HepG2 (cell line): ENCODE results near the gene DUS2. TPM values are rescaled to one million over a fixed set of nuclear protein-coding genes. Genes with fewer than 3 reads are reported as not detected.
A peak's percentile ranks its signal among the peaks of the same experiment; 100 is the strongest.

Experiments used
- ATAC-seq: fragments of 200-7000 bp; cut with Tn5 transposase; 3 replicates; pipeline ENCODE4 v1.9.1; 2020; ENCODE audit warnings: mild to moderate bottlenecking, moderate library complexity
- BruUV-seq: library from RNA; stranded (reverse); fragments of 400-500 nt; replicated peaks from 2 replicates; lab custom pipeline; 2021; lab: Mats Ljungman, UMichigan
- CTCF ChIA-PET: fragments of 300-600 bp; formaldehyde crosslinking; extraction: SDS; loops from one replicate; lab custom pipeline; 2021; ENCODE audit warnings: low total read pairs, inconsistent platforms, low intra/inter-chr PET ratio; lab: Yijun Ruan, JAX
- POLR2A ChIA-PET: fragments of 350-600 bp; sonication (Branson Sonifier 250); formaldehyde crosslinking; loops from one replicate; lab custom pipeline; 2020; ENCODE audit warnings: antibody characterized with exemption, inconsistent platforms; lab: Yijun Ruan, JAX
- DNase-seq: peaks from one replicate; pipeline ENCODE4 v3.0.0-alpha.2; 2015; ENCODE audit warnings: low spot score
- FAIRE-seq: peaks from 3 replicates; lab custom pipeline; 2011; peaks lifted over from hg19 to GRCh38; lab: Jason Lieb, UNC
- H2AFZ ChIP-seq: one replicate; pipeline ENCODE4 v1.6.1; 2011; ENCODE audit warnings: low read length, inconsistent platforms
- H3K27ac ChIP-seq: fragments of 300-600 bp; 3 replicates; pipeline ENCODE4 v1.8.0; 2011; ENCODE audit warnings: mixed run types, mild to moderate bottlenecking, mixed read lengths, low read length, inconsistent platforms; ENCODE audit not compliant: insufficient read depth; ENCODE audit errors: extremely low read length
- H3K27me3 ChIP-seq, 2 experiments: fragments of 200-600 bp in 1 of 2; 2 replicates in 1 of 2; 3 replicates in 1 of 2; pipeline versions ENCODE4 v1.6.0 to v1.8.0; 2011; ENCODE audit warnings: low read length in 2 of 2, mild to moderate bottlenecking in 2 of 2, moderate library complexity in 2 of 2, inconsistent platforms in 1 of 2; ENCODE audit not compliant: insufficient read depth in 2 of 2, control insufficient read depth in 1 of 2
- H3K36me3 ChIP-seq, 2 experiments: fragments of 200-600 bp in 1 of 2; replicated peaks in 1 of 2; 2 replicates in 1 of 2; 3 replicates in 1 of 2; pipeline versions ENCODE4 v1.5.1 to v1.8.0; 2011; ENCODE audit warnings: low read length in 2 of 2, inconsistent platforms in 1 of 2; ENCODE audit not compliant: insufficient read depth in 2 of 2, control insufficient read depth in 1 of 2
- H3K4me1 ChIP-seq: 2 replicates; pipeline ENCODE4 v1.5.1; 2012; ENCODE audit warnings: low read length, inconsistent platforms; ENCODE audit not compliant: insufficient read depth
- H3K4me2 ChIP-seq: 2 replicates; pipeline ENCODE4 v1.6.0; 2011; ENCODE audit warnings: low read depth, low read length, inconsistent platforms
- H3K4me3 ChIP-seq, 3 experiments: fragments of 200-600 bp in 1 of 3; sonication (generic), shearing (Covaris generic) in 1 of 3; replicated peaks in 1 of 3; 2 replicates each; pipeline ENCODE4 v1.5.1; 2011 to 2016; ENCODE audit warnings: low read length in 3 of 3, inconsistent platforms in 2 of 3, low read depth in 2 of 3, mild to moderate bottlenecking in 2 of 3, control low read depth in 1 of 3, mixed read lengths in 1 of 3; ENCODE audit not compliant: insufficient read depth in 1 of 3
- H3K79me2 ChIP-seq: one replicate; pipeline ENCODE4 v1.6.1; 2011; ENCODE audit warnings: low read length, inconsistent platforms; ENCODE audit not compliant: insufficient read depth
- H3K9ac ChIP-seq: 2 replicates; pipeline ENCODE4 v1.6.0; 2011; ENCODE audit warnings: mild to moderate bottlenecking, low read depth, low read length, inconsistent platforms; ENCODE audit not compliant: insufficient read depth
- H3K9me3 ChIP-seq: 2 replicates; pipeline ENCODE4 v1.5.1; 2012; ENCODE audit warnings: mild to moderate bottlenecking, low read length
- H4K20me1 ChIP-seq: 2 replicates; pipeline ENCODE4 v1.6.0; 2011; ENCODE audit warnings: inconsistent platforms, mild to moderate bottlenecking, low read length, moderate library complexity; ENCODE audit not compliant: insufficient read depth
- AGO2 ChIP-seq: fragments of 200-400 bp; formaldehyde crosslinking; optimal IDR thresholded peaks from 2 replicates; pipeline ENCODE3; 2017; ENCODE audit warnings: mild to moderate bottlenecking, low read depth, low read length, moderate library complexity
- DNMT3B ChIP-seq: conservative IDR thresholded peaks from 2 replicates; pipeline ENCODE4 v1.6.1; 2016; ENCODE audit warnings: missing biosample characterization, control low read depth
- HMG20A ChIP-seq: IDR thresholded peaks from 2 replicates; pipeline ENCODE4 v1.6.1; 2016; ENCODE audit warnings: borderline replicate concordance
- HOXA3 ChIP-seq: sonication (generic); formaldehyde crosslinking; IDR thresholded peaks from 2 replicates; pipeline ENCODE4 v1.5.0; 2020; ENCODE audit warnings: missing genetic modification reagents
- PHF8 ChIP-seq: sonication (generic); formaldehyde crosslinking; IDR thresholded peaks from 2 replicates; pipeline ENCODE4 v1.5.0; 2020; ENCODE audit warnings: missing genetic modification reagents
- POLR2AphosphoS5 ChIP-seq: IDR thresholded peaks from 2 replicates; pipeline ENCODE4 v1.6.1; 2012; ENCODE audit warnings: low read depth, low read length
- ZNF296 ChIP-seq: sonication (generic); formaldehyde crosslinking; conservative IDR thresholded peaks from 2 replicates; pipeline ENCODE4 v1.5.0; 2020; ENCODE audit warnings: mild to moderate bottlenecking, missing genetic modification reagents
- ZNF768 ChIP-seq: sonication (generic); formaldehyde crosslinking; IDR thresholded peaks from 2 replicates; pipeline ENCODE4 v1.4.0; 2020; ENCODE audit warnings: missing genetic modification reagents
- ZSCAN30 ChIP-seq: sonication (generic); formaldehyde crosslinking; IDR thresholded peaks from 2 replicates; pipeline ENCODE4 v1.5.0; 2020; ENCODE audit warnings: mild to moderate bottlenecking, missing genetic modification reagents
- WGBS: methylation state at CpG from one replicate; pipeline ENCODE4 v1.1.6; 2017; ENCODE audit warnings: low lambda C conversion rate; 5-methylcytosine and 5-hydroxymethylcytosine counted together
- in situ Hi-C: cut with HindIII; loops from 2 replicates; pipeline ENCODE4 v1.10.0; 2017; ENCODE audit warnings: low pct_unique_long_range_greater_than_20kb; ENCODE audit not compliant: extremely low pct_ligation_motif_present
- intact Hi-C: fragments of 100-400 bp; cut with micrococcal nuclease; formaldehyde crosslinking; loops from one replicate; pipeline ENCODE4 v1.10.0; 2022; ENCODE audit not compliant: unreplicated experiment
- polyA plus RNA-seq, 8 experiments: library from polyadenylated mRNA; depleted of rRNA in 3 of 8; stranded (reverse) in 7 of 8; unstranded in 1 of 8; fragments of >200 nt; fragmentation: Illumina TruSeq in 4 of 8; extraction: Trizol in 4 of 8; gene quantifications; 2 replicates each; pipeline versions ENCODE4 v1.2.1 to v1.2.3, GENCODE V29; 2011 to 2016; ENCODE audit warnings: low read depth in 4 of 8, missing spikeins in 1 of 8, mixed read lengths in 1 of 8; ENCODE audit not compliant: insufficient read depth in 1 of 8
- total RNA-seq, 5 experiments: library from RNA; depleted of rRNA; stranded (reverse); fragments of >200 nt; fragmentation: Illumina TruSeq; extraction: Trizol; gene quantifications; 2 replicates each; pipeline ENCODE4 v1.2.3, GENCODE V29; 2016; ENCODE audit warnings: low read depth in 1 of 5
- TF ChIP-seq, protein P1 (sequence below): sonication (generic); formaldehyde crosslinking; IDR thresholded peaks from 2 replicates; pipeline ENCODE4 v1.4.0; 2020; ENCODE audit warnings: mild to moderate bottlenecking, low read depth, missing genetic modification reagents
- TF ChIP-seq, protein P2 (sequence below): sonication (generic); formaldehyde crosslinking; IDR thresholded peaks from 2 replicates; pipeline ENCODE4 v1.4.0; 2020; ENCODE audit warnings: missing genetic modification reagents, borderline replicate concordance
- TF ChIP-seq, protein P3 (sequence below): sonication (generic); formaldehyde crosslinking; IDR thresholded peaks from 2 replicates; pipeline ENCODE4 v1.4.0; 2020; ENCODE audit warnings: missing genetic modification reagents
- TF ChIP-seq, protein P4 (sequence below): sonication (generic); formaldehyde crosslinking; IDR thresholded peaks from 2 replicates; pipeline ENCODE4 v1.4.0; 2020; ENCODE audit warnings: missing genetic modification reagents

Gene DUS2
- total and polyA plus RNA-seq, 2 of the 13 experiments (the other 11 are each of a cell fraction or from before 2014, with no cell fraction given) = 17.8 to 25.1 TPM

DNA sequence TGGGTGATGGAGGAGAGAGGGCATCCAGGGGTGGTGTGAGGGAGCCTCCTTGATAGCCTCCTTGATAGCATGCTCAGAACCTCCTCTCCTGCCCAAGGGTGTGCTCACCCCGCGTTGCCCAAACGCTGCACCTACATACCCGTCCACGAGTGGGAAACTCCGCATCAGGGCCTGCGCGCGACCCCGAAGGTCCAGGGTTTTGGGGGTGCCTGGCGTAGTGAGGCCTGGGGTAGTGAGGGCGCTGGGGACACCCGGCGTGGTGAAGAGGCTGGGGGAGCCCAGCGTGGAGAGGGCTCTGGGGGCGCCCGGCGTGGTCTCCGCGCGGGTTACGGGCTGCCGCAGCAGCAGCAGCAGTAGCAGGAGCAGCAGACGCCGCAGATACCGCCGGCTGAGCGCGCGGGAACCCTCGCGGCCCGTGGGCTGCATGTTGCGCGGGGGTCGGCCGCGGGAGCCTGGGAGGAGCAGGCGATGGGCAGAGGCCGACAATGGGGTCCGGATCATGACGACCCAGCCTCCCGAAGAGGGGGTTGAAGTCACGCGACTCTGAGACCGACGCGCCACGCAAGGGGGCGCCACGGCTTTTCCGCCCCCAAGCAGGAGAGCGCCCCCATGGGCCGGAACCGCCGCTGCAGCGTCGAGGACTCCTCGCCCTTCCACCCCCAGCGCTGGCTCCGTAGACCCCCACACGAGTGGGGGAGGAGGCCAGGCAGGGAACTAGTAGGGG lies 43.0 kb upstream of the DUS2 start, which contains the start of gene DPEP3:
Gene DPEP3 (minus strand): TSS at position 545 of the 724 bp plus-strand sequence. CDS start 119 bp downstream, at position 426.
- H4K20me1 ChIP-seq = no peaks in the 10 kb centered on the region
- H3K4me2 ChIP-seq = no peak within 1 kb of the TSS
- no TSS peak for BruUV-seq
- ChIA-PET CTCF (no interaction called here), POLR2A (interaction anchor here (0.8 to 3.8 kb wide), 2 partner anchors 14 to 99 kb away, joined by 3 to 17 read pairs; no protein-coding TSS in a partner anchor)
- no peaks in the 10 kb centered on the region for H3K9me3 ChIP-seq
- H3K4me1 ChIP-seq = peaks cover 54% of the 10 kb centered on the region
- H3K27ac ChIP-seq = no peak within 1 kb of the TSS
- H3K36me3 ChIP-seq = no peaks in the 10 kb centered on the region
- no peak for DNase-seq
- intact Hi-C loops (no loop called here), in situ Hi-C loops (no loop called here)
- H3K9ac ChIP-seq = no peak within 1 kb of the TSS
- ATAC-seq = no peak
- H2AFZ ChIP-seq = no peak within 1 kb of the TSS
- WGBS = 90% methylated on average over 62 of the region's 62 CpGs
- peaks cover 5 to 34% of the 10 kb centered on the region in 2 experiments; a peak in 4 of 5 replicates for H3K27me3 ChIP-seq
- no peak within 1 kb of the TSS for H3K4me3 ChIP-seq
- no peaks in the 10 kb centered on the region for H3K79me2 ChIP-seq
- no peak for FAIRE-seq
- TF ChIP-seq ZSCAN30 (CRISPR knock-in tag) (no peak), AGO2 (no peak), HOXA3 (CRISPR knock-in tag) (peak; percentile 26; the same call in 1 of the 2 replicates), ZNF296 (CRISPR knock-in tag) (no peak), HMG20A (no peak), DNMT3B (CRISPR knock-in tag) (no peak), POLR2AphosphoS5 (no peak), PHF8 (no peak), ZNF768 (peak; percentile 14; the same call in 1 of the 2 replicates)
- TF ChIP-seq, protein P1, sequence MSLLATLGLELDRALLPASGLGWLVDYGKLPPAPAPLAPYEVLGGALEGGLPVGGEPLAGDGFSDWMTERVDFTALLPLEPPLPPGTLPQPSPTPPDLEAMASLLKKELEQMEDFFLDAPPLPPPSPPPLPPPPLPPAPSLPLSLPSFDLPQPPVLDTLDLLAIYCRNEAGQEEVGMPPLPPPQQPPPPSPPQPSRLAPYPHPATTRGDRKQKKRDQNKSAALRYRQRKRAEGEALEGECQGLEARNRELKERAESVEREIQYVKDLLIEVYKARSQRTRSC (CRISPR knock-in tag) = no peak
- TF ChIP-seq, protein P2, sequence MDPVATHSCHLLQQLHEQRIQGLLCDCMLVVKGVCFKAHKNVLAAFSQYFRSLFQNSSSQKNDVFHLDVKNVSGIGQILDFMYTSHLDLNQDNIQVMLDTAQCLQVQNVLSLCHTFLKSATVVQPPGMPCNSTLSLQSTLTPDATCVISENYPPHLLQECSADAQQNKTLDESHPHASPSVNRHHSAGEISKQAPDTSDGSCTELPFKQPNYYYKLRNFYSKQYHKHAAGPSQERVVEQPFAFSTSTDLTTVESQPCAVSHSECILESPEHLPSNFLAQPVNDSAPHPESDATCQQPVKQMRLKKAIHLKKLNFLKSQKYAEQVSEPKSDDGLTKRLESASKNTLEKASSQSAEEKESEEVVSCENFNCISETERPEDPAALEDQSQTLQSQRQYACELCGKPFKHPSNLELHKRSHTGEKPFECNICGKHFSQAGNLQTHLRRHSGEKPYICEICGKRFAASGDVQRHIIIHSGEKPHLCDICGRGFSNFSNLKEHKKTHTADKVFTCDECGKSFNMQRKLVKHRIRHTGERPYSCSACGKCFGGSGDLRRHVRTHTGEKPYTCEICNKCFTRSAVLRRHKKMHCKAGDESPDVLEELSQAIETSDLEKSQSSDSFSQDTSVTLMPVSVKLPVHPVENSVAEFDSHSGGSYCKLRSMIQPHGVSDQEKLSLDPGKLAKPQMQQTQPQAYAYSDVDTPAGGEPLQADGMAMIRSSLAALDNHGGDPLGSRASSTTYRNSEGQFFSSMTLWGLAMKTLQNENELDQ = no peak
- TF ChIP-seq, protein P3, sequence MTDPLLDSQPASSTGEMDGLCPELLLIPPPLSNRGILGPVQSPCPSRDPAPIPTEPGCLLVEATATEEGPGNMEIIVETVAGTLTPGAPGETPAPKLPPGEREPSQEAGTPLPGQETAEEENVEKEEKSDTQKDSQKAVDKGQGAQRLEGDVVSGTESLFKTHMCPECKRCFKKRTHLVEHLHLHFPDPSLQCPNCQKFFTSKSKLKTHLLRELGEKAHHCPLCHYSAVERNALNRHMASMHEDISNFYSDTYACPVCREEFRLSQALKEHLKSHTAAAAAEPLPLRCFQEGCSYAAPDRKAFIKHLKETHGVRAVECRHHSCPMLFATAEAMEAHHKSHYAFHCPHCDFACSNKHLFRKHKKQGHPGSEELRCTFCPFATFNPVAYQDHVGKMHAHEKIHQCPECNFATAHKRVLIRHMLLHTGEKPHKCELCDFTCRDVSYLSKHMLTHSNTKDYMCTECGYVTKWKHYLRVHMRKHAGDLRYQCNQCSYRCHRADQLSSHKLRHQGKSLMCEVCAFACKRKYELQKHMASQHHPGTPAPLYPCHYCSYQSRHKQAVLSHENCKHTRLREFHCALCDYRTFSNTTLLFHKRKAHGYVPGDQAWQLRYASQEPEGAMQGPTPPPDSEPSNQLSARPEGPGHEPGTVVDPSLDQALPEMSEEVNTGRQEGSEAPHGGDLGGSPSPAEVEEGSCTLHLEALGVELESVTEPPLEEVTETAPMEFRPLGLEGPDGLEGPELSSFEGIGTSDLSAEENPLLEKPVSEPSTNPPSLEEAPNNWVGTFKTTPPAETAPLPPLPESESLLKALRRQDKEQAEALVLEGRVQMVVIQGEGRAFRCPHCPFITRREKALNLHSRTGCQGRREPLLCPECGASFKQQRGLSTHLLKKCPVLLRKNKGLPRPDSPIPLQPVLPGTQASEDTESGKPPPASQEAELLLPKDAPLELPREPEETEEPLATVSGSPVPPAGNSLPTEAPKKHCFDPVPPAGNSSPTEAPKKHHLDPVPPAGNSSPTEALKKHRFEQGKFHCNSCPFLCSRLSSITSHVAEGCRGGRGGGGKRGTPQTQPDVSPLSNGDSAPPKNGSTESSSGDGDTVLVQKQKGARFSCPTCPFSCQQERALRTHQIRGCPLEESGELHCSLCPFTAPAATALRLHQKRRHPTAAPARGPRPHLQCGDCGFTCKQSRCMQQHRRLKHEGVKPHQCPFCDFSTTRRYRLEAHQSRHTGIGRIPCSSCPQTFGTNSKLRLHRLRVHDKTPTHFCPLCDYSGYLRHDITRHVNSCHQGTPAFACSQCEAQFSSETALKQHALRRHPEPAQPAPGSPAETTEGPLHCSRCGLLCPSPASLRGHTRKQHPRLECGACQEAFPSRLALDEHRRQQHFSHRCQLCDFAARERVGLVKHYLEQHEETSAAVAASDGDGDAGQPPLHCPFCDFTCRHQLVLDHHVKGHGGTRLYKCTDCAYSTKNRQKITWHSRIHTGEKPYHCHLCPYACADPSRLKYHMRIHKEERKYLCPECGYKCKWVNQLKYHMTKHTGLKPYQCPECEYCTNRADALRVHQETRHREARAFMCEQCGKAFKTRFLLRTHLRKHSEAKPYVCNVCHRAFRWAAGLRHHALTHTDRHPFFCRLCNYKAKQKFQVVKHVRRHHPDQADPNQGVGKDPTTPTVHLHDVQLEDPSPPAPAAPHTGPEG (CRISPR knock-in tag) = no peak
- TF ChIP-seq, protein P4, sequence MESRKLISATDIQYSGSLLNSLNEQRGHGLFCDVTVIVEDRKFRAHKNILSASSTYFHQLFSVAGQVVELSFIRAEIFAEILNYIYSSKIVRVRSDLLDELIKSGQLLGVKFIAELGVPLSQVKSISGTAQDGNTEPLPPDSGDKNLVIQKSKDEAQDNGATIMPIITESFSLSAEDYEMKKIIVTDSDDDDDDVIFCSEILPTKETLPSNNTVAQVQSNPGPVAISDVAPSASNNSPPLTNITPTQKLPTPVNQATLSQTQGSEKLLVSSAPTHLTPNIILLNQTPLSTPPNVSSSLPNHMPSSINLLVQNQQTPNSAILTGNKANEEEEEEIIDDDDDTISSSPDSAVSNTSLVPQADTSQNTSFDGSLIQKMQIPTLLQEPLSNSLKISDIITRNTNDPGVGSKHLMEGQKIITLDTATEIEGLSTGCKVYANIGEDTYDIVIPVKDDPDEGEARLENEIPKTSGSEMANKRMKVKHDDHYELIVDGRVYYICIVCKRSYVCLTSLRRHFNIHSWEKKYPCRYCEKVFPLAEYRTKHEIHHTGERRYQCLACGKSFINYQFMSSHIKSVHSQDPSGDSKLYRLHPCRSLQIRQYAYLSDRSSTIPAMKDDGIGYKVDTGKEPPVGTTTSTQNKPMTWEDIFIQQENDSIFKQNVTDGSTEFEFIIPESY (CRISPR knock-in tag) = peak; percentile 60; the same call in 1 of the 2 replicates
